ENCODE results near the gene ERAS.
A peak's percentile ranks its signal among the peaks of the same experiment; 100 is the strongest.
"Not testable (repeated sequence)": the region's sequence is repeated elsewhere in the genome, so short reads cannot be mapped to it uniquely, and the experiment has no call there.

Gene ERAS

GRCh38 chrX:48833542-48834138 lies 7.3 kb downstream of the ERAS start:
- no peak for DNase-seq

GRCh38 chrX:48834383-48834709 lies 8.0 kb downstream of the ERAS start:
- DNase-seq: no peak

- peak; percentile 20 to 35 for DNase-seq
These were observed 9.4 kb downstream of the ERAS start, which contains the start of gene PCSK1N for GRCh38 chrX:48835524-48836329. PCSK1N (minus strand) TSS chrX:48835610; CDS start chrX:48835532, 78 bp downstream.

GRCh38 chrX:48839686-48840085 lies 13.4 kb downstream of the ERAS start:
- no peak for DNase-seq

GRCh38 chrX:48848847-48849246 lies 22.5 kb downstream of the ERAS start:
- DNase-seq: no peak

- no peak for DNase-seq
These were observed 26.5 kb downstream of the ERAS start for GRCh38 chrX:48852857-48853256.

GRCh38 chrX:48853494-48853893 lies 27.2 kb downstream of the ERAS start:
- DNase-seq: not testable (repeated sequence)

GRCh38 chrX:48854121-48854804 lies 27.9 kb downstream of the ERAS start:
- DNase-seq: not testable (repeated sequence)

- DNase-seq: no peak
These were observed 28.6 kb downstream of the ERAS start for GRCh38 chrX:48854898-48855297.

- DNase-seq: no peak
These were observed 37.9 kb downstream of the ERAS start for GRCh38 chrX:48864210-48864609.

- not testable (repeated sequence) for DNase-seq
These were observed 45.7 kb downstream of the ERAS start for GRCh38 chrX:48872017-48872416.

GRCh38 chrX:48876944-48877343 lies 50.6 kb downstream of the ERAS start:
- DNase-seq: not testable (repeated sequence)
